DND-41 (cell line): ENCODE results near the gene NDUFB6.

Experiments
- EZH2 ChIP-seq: IDR thresholded peaks from 3 replicates; pipeline ENCODE4 v1.6.1; 2012; ENCODE audit warnings: borderline replicate concordance, low read depth, mild to moderate bottlenecking, moderate library complexity, low read length, inconsistent platforms; ENCODE audit not compliant: severe bottlenecking
- TF ChIP-seq, protein P1 (sequence below): IDR thresholded peaks from 2 replicates; pipeline ENCODE4 v1.5.1; 2012; ENCODE audit warnings: borderline replicate concordance, low read length, moderate library complexity, mild to moderate bottlenecking; ENCODE audit not compliant: poor library complexity, severe bottlenecking; ENCODE audit errors: extremely low read depth

DNA sequence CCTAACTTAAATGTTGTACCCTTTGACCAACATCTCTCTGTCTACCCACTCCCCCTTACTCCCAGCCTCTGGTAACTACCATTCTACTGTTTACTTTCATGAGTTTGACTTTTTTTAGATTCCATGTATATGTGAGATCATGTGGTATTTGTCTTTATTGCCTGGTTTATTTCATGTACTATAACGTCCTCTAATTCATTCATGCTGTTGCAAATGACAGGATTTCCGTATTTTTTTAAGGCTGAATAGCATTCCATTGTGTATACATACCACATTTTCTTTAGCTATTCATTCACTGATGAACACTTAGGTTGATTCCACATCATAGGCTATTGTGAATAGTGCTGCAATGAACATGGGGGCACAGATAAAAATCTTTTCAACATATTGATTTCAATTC lies 11.8 kb upstream of the NDUFB6 start:
- TF ChIP-seq, protein P1, sequence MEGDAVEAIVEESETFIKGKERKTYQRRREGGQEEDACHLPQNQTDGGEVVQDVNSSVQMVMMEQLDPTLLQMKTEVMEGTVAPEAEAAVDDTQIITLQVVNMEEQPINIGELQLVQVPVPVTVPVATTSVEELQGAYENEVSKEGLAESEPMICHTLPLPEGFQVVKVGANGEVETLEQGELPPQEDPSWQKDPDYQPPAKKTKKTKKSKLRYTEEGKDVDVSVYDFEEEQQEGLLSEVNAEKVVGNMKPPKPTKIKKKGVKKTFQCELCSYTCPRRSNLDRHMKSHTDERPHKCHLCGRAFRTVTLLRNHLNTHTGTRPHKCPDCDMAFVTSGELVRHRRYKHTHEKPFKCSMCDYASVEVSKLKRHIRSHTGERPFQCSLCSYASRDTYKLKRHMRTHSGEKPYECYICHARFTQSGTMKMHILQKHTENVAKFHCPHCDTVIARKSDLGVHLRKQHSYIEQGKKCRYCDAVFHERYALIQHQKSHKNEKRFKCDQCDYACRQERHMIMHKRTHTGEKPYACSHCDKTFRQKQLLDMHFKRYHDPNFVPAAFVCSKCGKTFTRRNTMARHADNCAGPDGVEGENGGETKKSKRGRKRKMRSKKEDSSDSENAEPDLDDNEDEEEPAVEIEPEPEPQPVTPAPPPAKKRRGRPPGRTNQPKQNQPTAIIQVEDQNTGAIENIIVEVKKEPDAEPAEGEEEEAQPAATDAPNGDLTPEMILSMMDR = no peak
- no peak for TF ChIP-seq EZH2
